Uterus (tissue), 4 donors: ENCODE data around the gene BBX. TPM values are rescaled to one million over a fixed set of nuclear protein-coding genes. Genes with fewer than 3 reads are reported as not detected.

Source experiments
- DNase-seq, 2 donors: peaks; one replicate each; pipeline ENCODE4 v3.0.0-alpha.2; 2019 to 2020
- H3K27ac ChIP-seq, 2 donors: fragments of 200-600 bp; sonication (generic); 1 replicate in 1 of 2; 2 replicates in 1 of 2; pipeline ENCODE4 v1.5.1; 2016 to 2018
- H3K27me3 ChIP-seq, 2 donors: fragments of 200-600 bp; sonication (generic); one replicate each; pipeline ENCODE4 v1.5.1; 2018 to 2019; ENCODE audit warnings: control low read depth in 1 of 2
- H3K36me3 ChIP-seq, 2 donors: fragments of 200-600 bp; sonication (generic); one replicate each; pipeline ENCODE4 v1.5.1; 2019; ENCODE audit warnings: control low read depth in 1 of 2
- H3K4me1 ChIP-seq, 2 donors: fragments of 200-600 bp; sonication (generic); one replicate each; pipeline ENCODE4 v1.5.1; 2018 to 2019; ENCODE audit warnings: control low read depth in 1 of 2
- H3K4me3 ChIP-seq, 2 donors: fragments of 200-600 bp; sonication (generic); 1 replicate in 1 of 2; 2 replicates in 1 of 2; pipeline ENCODE4 v1.5.1; 2018 to 2019; ENCODE audit warnings: mild to moderate bottlenecking in 1 of 2
- H3K9me3 ChIP-seq, 2 donors: fragments of 200-600 bp; sonication (generic); one replicate each; pipeline ENCODE4 v1.5.1; 2019; ENCODE audit warnings: control low read depth in 1 of 2
- POLR2A ChIP-seq, 2 donors: fragments of 450-650 bp; IDR thresholded peaks; one replicate each; pipeline ENCODE4 v1.6.1; 2016; ENCODE audit warnings: antibody characterized with exemption in 2 of 2, mild to moderate bottlenecking in 1 of 2, moderate library complexity in 1 of 2
- intact Hi-C: fragments of 100-400 bp; cut with DNase I; formaldehyde crosslinking; loops from one replicate; pipeline ENCODE4 v1.15.1; 2023; ENCODE audit warnings: low total_unique reads
- total RNA-seq, 4 donors: library from RNA; depleted of rRNA in 3 of 4; stranded (reverse); fragments of >200 nt in 3 of 4; gene quantifications; one replicate each; pipeline versions ENCODE4 v1.1.0 to v1.2.4, GENCODE V29; 2014 to 2023
- TF ChIP-seq, protein P1 (sequence below), 4 experiments: fragments of 200-600 bp in 2 of 4; fragments of 450-650 bp in 2 of 4; sonication (generic) in 2 of 4; IDR thresholded peaks; one replicate each; pipeline ENCODE4 v1.5.1; 2016 to 2019; ENCODE audit warnings: antibody characterized with exemption in 4 of 4, mild to moderate bottlenecking in 2 of 4, moderate library complexity in 1 of 4
- donor health status: DM: yes; HTN: yes; CAD: no.

Gene BBX
- total RNA-seq, 4 donors from 2014 or later = 21.5 to 106 (median 63.8) TPM

DNA sequence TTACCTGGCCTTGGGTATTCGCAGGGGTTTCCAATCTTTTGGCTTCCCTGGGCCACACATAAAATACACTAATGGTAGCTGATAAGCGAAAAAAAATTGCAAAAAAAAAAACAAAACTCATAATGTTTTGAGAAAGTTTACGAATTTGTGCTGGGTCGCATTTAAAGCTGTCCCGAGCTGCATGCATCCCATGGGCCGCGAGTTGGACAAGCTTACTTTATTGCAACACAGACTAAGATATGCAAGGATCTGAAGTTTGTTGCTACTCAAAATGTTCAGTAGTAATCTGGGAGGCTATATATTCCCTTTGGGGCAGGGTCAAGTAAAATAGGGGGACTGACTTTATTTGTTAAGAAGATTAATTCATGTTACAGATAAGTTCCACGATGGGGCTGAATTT lies 320.2 kb downstream of the BBX start:
- Histone ChIP-seq H3K36me3 (no peaks in the 10 kb centered on the region), H3K27me3 (no peaks in the 10 kb centered on the region), H3K4me1 (no peaks in the 10 kb centered on the region), H3K27ac (no peak overlapping the region), H3K4me3 (no peak overlapping the region), H3K9me3 (no peaks in the 10 kb centered on the region)
- no peak for DNase-seq
- intact Hi-C loops = no loop called here
- TF ChIP-seq, protein P1, sequence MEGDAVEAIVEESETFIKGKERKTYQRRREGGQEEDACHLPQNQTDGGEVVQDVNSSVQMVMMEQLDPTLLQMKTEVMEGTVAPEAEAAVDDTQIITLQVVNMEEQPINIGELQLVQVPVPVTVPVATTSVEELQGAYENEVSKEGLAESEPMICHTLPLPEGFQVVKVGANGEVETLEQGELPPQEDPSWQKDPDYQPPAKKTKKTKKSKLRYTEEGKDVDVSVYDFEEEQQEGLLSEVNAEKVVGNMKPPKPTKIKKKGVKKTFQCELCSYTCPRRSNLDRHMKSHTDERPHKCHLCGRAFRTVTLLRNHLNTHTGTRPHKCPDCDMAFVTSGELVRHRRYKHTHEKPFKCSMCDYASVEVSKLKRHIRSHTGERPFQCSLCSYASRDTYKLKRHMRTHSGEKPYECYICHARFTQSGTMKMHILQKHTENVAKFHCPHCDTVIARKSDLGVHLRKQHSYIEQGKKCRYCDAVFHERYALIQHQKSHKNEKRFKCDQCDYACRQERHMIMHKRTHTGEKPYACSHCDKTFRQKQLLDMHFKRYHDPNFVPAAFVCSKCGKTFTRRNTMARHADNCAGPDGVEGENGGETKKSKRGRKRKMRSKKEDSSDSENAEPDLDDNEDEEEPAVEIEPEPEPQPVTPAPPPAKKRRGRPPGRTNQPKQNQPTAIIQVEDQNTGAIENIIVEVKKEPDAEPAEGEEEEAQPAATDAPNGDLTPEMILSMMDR (IDR thresholded peaks at IDR 0.05) = no peak
- TF ChIP-seq POLR2A (IDR thresholded peaks at IDR 0.05) = no peak

DNA sequence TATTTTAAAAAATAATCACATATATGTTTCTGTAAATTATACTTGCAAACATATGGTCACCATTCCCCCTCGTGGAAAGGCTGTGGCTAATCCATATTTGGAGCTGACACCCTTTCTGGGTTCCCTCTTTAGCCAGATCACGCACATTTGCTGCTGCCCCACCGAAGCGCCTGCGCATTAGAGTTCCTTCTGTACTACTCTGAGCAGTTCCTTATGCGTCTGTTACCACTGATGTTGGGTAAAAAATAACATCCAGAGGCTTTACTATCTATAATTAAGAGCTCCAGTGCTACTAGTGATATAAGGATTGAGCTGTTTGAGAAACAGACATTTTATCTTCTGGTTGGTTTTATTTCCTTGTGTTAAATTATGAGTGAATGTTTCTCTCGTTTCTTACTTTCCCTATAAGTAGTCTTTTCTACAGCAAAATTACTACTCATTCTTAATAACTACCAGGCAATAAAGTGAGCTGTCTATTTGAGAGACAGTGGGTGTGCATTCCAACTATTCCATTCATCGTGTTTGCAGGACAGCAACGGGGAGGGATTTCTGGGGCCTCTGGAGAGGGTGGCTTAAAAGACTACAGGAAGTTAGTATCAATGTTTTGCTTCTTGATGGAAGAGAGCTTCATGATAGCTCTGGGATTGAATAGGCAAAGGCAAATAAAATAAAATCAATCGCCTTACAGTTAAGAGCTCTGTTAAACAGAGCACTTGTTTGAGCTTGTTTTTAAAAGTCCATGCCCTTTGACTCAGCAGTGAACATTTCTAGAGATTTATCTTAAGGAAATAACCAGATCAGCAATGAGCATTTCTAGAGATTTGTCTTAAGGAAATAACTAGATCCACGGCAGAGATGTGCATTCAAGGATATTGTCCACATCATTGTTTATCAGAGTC lies 322.9 kb downstream of the BBX start:
- no peaks in the 10 kb centered on the region for H3K9me3 ChIP-seq
- H3K4me3 ChIP-seq = no peak overlapping the region
- TF ChIP-seq, protein P1 (IDR thresholded peaks at IDR 0.05) = no peak
- TF ChIP-seq POLR2A (IDR thresholded peaks at IDR 0.05) = no peak
- H3K27me3 ChIP-seq = no peaks in the 10 kb centered on the region
- H3K27ac ChIP-seq = peak overlapping the region in 1 of 2 donors; percentile 11
- H3K36me3 ChIP-seq = no peaks in the 10 kb centered on the region
- intact Hi-C loops = no loop called here
- no peaks in the 10 kb centered on the region for H3K4me1 ChIP-seq
- no peak for DNase-seq

DNA sequence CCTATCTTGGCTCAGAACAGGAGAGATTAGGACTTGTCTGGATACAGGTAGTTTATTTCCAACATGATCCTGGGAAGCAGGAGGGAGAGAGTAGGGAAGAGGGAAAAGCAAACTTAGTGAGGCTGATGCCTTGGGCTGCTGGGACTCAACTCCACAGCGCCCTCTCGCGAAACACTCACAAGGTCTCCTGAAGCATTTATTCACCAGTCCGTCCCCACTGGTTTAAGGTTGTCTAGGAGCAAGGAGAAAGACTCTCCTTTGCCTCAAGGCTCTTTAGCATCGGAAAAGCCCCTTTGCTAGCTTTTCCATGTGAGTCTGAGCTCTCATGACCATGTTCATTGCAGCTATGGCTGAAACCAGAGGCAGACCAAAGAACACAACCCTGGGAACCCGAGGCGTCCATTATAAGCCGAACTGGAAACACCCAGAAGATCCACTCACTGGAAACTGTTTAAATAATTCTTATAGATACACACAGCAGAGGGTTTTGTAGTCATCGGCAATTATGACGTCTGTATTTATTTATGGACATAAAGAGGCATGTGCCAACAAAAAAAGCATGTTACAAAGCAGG lies 323.6 kb downstream of the BBX start:
- peak overlapping the region in 1 of 2 donors; percentile 11 for H3K27ac ChIP-seq
- TF ChIP-seq, protein P1 (IDR thresholded peaks at IDR 0.05) = peak; percentile 40 to 57 (median 43)
- no peak for TF ChIP-seq POLR2A (IDR thresholded peaks at IDR 0.05)
- no peak overlapping the region for H3K4me3 ChIP-seq
- H3K9me3 ChIP-seq = no peaks in the 10 kb centered on the region
- no peaks in the 10 kb centered on the region for H3K4me1 ChIP-seq
- no peaks in the 10 kb centered on the region for H3K36me3 ChIP-seq
- peak; percentile 59 to 66 for DNase-seq
- intact Hi-C loops = no loop called here
- H3K27me3 ChIP-seq = no peaks in the 10 kb centered on the region

DNA sequence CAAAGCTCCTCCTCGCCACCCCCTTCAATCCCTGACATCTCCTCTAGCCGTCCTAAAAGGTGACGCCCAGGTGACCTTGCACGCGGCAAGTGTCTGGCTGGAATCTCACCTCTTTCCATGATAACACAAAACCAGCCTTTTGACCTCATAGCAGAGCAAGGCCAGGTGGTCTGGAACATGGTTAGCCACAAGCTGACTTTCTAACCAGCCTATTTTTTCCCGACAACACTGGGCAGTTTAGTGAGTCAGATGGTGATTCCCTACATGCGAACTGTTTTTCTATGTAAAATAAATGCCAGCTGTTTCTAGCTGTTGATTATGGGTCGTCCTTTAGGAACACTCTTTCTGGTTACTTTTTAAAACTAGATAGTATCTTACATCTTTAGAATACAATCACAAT lies 325.0 kb downstream of the BBX start:
- TF ChIP-seq, protein P1 (IDR thresholded peaks at IDR 0.05) = no peak
- TF ChIP-seq POLR2A (IDR thresholded peaks at IDR 0.05) = no peak
- H3K36me3 ChIP-seq = no peaks in the 10 kb centered on the region
- intact Hi-C loops = no loop called here
- H3K27me3 ChIP-seq = no peaks in the 10 kb centered on the region
- H3K9me3 ChIP-seq = no peaks in the 10 kb centered on the region
- H3K4me1 ChIP-seq = no peaks in the 10 kb centered on the region
- no peak overlapping the region for H3K27ac ChIP-seq
- no peak for DNase-seq
- H3K4me3 ChIP-seq = no peak overlapping the region

DNA sequence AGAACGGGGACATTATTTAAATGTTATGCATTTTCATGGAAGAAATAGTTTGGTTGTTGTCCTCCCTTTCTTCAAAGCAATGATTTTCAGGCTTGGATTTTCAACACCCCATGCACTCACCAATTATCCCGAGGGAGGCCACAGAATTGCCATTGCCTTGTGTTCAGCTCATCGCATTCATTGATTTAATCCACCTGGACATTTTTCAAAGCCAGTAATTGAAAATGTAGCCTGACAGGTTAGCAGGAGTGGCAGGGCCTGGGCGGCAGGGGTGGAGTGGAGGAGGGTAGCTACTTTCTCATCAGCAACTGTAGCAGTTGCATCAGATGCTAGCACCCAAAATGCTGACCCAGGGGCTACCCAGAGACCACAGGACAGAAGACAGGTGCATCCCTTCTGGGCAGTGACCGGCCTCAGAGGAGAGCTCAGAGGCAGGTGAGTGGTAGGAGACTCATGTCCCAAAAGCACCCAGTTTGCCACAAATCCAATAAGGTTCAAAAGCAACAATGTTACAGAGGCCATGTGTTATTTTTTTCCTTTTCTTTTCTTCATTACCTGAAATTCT lies 325.7 kb downstream of the BBX start:
- no peaks in the 10 kb centered on the region for H3K4me1 ChIP-seq
- H3K36me3 ChIP-seq = no peaks in the 10 kb centered on the region
- intact Hi-C loops = no loop called here
- no peak for TF ChIP-seq POLR2A (IDR thresholded peaks at IDR 0.05)
- TF ChIP-seq, protein P1 (IDR thresholded peaks at IDR 0.05) = no peak
- no peak overlapping the region for H3K4me3 ChIP-seq
- no peaks in the 10 kb centered on the region for H3K27me3 ChIP-seq
- no peaks in the 10 kb centered on the region for H3K9me3 ChIP-seq
- DNase-seq = no peak
- no peak overlapping the region for H3K27ac ChIP-seq
